ENCODE data around the gene MATN1. TPM values are rescaled to one million over a fixed set of nuclear protein-coding genes. Genes with fewer than 3 reads are reported as not detected.

MATN1 gene
- total RNA-seq (0.47 and 2.0 TPM in 2 replicates), polyA plus RNA-seq (3.4 and 3.7 TPM in 2 replicates)

- H2AFZ ChIP-seq, result no peak within 1 kb of the TSS
- DNase-seq (ENCODE audit: low spot score), result no peak
- no peaks in the 10 kb centered on the region for H3K27me3 ChIP-seq
- WGBS (ENCODE audit: low lambda C conversion rate, missing lambda C conversion rate), result 94% methylated on average over 8 of the region's 14 CpGs
- no peak within 1 kb of the TSS for H3K4me3 ChIP-seq
- H3K27ac ChIP-seq, result no peak within 1 kb of the TSS
- no peaks in the 10 kb centered on the region for H3K36me3 ChIP-seq (replicated peaks; ENCODE audit: insufficient read depth, low read depth)
- no peaks in the 10 kb centered on the region for H3K9me3 ChIP-seq (ENCODE audit: low read depth)
- TF ChIP-seq EZH2phosphoT487 (IDR thresholded peaks at IDR 0.05; ENCODE audit: low read depth, severe bottlenecking, unreplicated experiment), result no peak
- TF ChIP-seq EZH2 (IDR thresholded peaks at IDR 0.05; ENCODE audit: borderline replicate concordance), result no peak
- TF ChIP-seq CTCF (IDR thresholded peaks at IDR 0.05; ENCODE audit: poor library complexity), result no peak
- peaks cover 3% of the 10 kb centered on the region for H3K79me2 ChIP-seq
- H3K9me2 ChIP-seq (replicated peaks; ENCODE audit: insufficient read depth), result no peaks in the 10 kb centered on the region
- no peaks in the 10 kb centered on the region for H4K20me1 ChIP-seq (ENCODE audit: insufficient read depth, poor library complexity, severe bottlenecking)
- H3K4me1 ChIP-seq (ENCODE audit: insufficient read depth), result peaks cover 25% of the 10 kb centered on the region
- H3K4me2 ChIP-seq, result no peak within 1 kb of the TSS
These were observed at the start of gene MATN1 for GRCh38 chr1:30723331-30723755. Gene MATN1 (minus strand): TSS chr1:30723585. CDS start chr1:30723551, 34 bp downstream.

- H3K79me2 ChIP-seq, result no peaks in the 10 kb centered on the region
- TF ChIP-seq CTCF (IDR thresholded peaks at IDR 0.05; ENCODE audit: poor library complexity) (no peak), EZH2phosphoT487 (IDR thresholded peaks at IDR 0.05; ENCODE audit: low read depth, severe bottlenecking, unreplicated experiment) (no peak), EZH2 (IDR thresholded peaks at IDR 0.05; ENCODE audit: borderline replicate concordance) (no peak)
- no peaks in the 10 kb centered on the region for H3K9me3 ChIP-seq (ENCODE audit: low read depth)
- DNase-seq (ENCODE audit: low spot score), result no peak
- 91% methylated on average over 6 of the region's 6 CpGs for WGBS (ENCODE audit: low lambda C conversion rate, missing lambda C conversion rate)
- no peaks in the 10 kb centered on the region for H3K4me1 ChIP-seq (ENCODE audit: insufficient read depth)
- no peak overlapping the region for H3K4me2 ChIP-seq
- H3K4me3 ChIP-seq, result no peak overlapping the region
- H3K9me2 ChIP-seq (replicated peaks; ENCODE audit: insufficient read depth), result no peaks in the 10 kb centered on the region
- H3K27ac ChIP-seq, result no peak overlapping the region
- H4K20me1 ChIP-seq (ENCODE audit: insufficient read depth, poor library complexity, severe bottlenecking), result no peaks in the 10 kb centered on the region
- no peaks in the 10 kb centered on the region for H3K36me3 ChIP-seq (replicated peaks; ENCODE audit: insufficient read depth, low read depth)
- no peak overlapping the region for H2AFZ ChIP-seq
- H3K27me3 ChIP-seq, result no peaks in the 10 kb centered on the region
These were observed 47.6 kb upstream of the MATN1 start for GRCh38 chr1:30771005-30771404.

GRCh38 chr1:30770150-30770549 lies 46.8 kb upstream of the MATN1 start:
- no peaks in the 10 kb centered on the region for H3K9me3 ChIP-seq (ENCODE audit: low read depth)
- no peak overlapping the region for H3K4me3 ChIP-seq
- no peaks in the 10 kb centered on the region for H3K79me2 ChIP-seq
- H2AFZ ChIP-seq, result no peak overlapping the region
- no peak overlapping the region for H3K4me2 ChIP-seq
- no peak for DNase-seq (ENCODE audit: low spot score)
- TF ChIP-seq EZH2 (IDR thresholded peaks at IDR 0.05; ENCODE audit: borderline replicate concordance), result no peak
- no peak for TF ChIP-seq CTCF (IDR thresholded peaks at IDR 0.05; ENCODE audit: poor library complexity)
- no peak for TF ChIP-seq EZH2phosphoT487 (IDR thresholded peaks at IDR 0.05; ENCODE audit: low read depth, severe bottlenecking, unreplicated experiment)
- 73% methylated on average over 10 of the region's 10 CpGs for WGBS (ENCODE audit: low lambda C conversion rate, missing lambda C conversion rate)
- H4K20me1 ChIP-seq (ENCODE audit: insufficient read depth, poor library complexity, severe bottlenecking), result no peaks in the 10 kb centered on the region
- no peaks in the 10 kb centered on the region for H3K36me3 ChIP-seq (replicated peaks; ENCODE audit: insufficient read depth, low read depth)
- H3K9me2 ChIP-seq (replicated peaks; ENCODE audit: insufficient read depth), result no peaks in the 10 kb centered on the region
- no peaks in the 10 kb centered on the region for H3K27me3 ChIP-seq
- H3K4me1 ChIP-seq (ENCODE audit: insufficient read depth), result no peaks in the 10 kb centered on the region
- H3K27ac ChIP-seq, result no peak overlapping the region
